HG03108 (cell line): ENCODE results near the gene TSPAN11.
"Not testable (repeated sequence)": the region's sequence is repeated elsewhere in the genome, so short reads cannot be mapped to it uniquely, and the experiment has no call there.

ENCODE experiments used
- ATAC-seq: cut with Tn5 transposase; IDR thresholded peaks from one replicate; pipeline ENCODE4 v1.9.1; 2021; ENCODE audit warnings: moderate library complexity; ENCODE audit not compliant: unreplicated experiment

The TSPAN11 gene

DNA sequence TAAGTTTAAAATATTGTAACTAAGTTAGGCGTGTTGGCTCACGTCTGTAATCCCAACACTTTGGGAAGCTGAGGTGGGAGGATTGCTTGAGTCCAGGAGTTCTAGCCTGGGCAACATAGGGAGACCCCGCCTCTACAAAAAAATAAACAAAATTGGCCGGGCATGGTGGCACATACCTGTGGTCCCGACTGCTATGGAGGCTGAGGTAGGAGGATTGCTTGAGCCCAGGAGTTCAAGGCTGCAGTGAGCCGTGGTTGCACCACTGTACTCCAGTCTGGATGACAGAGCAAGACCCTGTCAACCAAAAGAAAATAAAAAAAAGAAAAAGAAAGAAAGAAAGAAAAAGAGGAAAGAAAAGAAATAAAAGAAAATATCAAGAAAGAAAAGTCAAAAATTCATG is 72.5 kb downstream of the TSPAN11 start:
- no peak for ATAC-seq

GRCh38 chr12:30999723-31000122 is 73.2 kb downstream of the TSPAN11 start:
- ATAC-seq = no peak

- no peak for ATAC-seq
These were observed 74.2 kb downstream of the TSPAN11 start for GRCh38 chr12:31000751-31001150.

- no peak for ATAC-seq
These were observed 75.2 kb downstream of the TSPAN11 start for GRCh38 chr12:31001581-31002360.

- ATAC-seq = no peak
These were observed 75.8 kb downstream of the TSPAN11 start for GRCh38 chr12:31002361-31002725.

- no peak for ATAC-seq
These were observed 76.5 kb downstream of the TSPAN11 start for GRCh38 chr12:31002999-31003398.

- ATAC-seq = no peak
These were observed 77.5 kb downstream of the TSPAN11 start for GRCh38 chr12:31003861-31004640.

DNA sequence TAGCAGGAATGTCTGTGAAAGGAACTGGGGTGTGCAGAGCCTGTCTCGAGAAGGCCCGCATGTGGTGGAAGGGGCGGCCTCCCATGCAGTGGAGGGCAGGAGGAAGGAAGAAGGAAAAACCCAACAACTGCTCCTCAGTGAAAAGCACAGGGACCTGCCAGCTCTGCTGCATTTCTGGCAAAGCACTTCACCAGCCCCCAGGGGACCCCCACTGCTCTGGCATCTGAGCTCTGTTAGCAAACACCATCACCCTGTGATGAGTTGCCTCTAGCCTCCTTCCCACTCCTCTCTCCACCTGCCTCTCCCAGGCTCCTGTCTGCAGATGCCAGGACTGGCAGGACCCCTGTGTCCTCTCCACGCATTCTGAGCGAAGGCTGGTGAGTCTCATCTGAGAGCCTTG is 78.1 kb downstream of the TSPAN11 start:
- no peak for ATAC-seq

GRCh38 chr12:31005256-31005943 is 78.9 kb downstream of the TSPAN11 start:
- ATAC-seq = no peak

GRCh38 chr12:31005944-31006361 is 79.4 kb downstream of the TSPAN11 start:
- no peak for ATAC-seq

- ATAC-seq = no peak
These were observed 80.0 kb downstream of the TSPAN11 start for GRCh38 chr12:31006416-31007152.

DNA sequence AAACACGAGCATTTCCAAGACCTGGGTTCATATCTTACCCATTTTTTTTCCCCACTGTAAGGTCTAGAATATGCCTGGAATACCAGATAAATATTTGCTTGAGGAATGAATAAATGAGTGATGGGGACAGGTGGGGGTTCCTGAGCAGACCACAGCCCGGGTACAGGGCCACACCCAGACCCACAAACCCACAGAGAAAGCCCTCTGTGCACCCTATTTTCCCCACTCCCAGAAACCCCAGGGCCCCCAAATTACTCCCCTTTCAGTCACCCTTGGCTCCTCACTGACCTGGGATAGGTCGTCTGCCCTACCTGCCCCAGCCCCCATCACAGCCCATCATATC is 80.6 kb downstream of the TSPAN11 start:
- no peak for ATAC-seq

DNA sequence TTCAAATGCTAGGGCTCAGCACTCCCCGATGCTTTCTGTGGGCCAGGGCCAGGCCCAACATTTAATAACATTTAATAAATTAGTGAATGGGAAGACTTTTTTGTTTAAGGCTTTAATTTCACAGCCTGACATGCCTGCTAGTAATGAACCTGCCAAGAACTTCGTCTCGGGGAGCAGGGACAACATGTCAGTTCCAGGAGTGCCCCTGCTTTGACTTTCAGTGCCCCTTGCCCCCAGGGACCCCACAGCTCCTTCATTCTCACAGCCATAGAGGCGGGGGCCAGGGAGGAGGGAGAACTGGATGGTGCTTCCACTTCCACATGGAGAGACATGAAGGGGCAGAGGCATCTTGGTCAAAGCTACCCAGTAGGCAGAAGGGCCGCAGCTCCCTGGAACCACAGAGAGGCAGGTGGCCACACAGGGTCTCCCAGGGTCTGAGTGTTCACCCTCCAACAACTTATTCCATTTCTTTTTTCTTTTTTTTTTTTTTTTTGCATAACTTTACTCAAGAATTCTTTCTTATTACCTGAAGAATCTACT is 81.2 kb downstream of the TSPAN11 start:
- ATAC-seq = no peak

DNA sequence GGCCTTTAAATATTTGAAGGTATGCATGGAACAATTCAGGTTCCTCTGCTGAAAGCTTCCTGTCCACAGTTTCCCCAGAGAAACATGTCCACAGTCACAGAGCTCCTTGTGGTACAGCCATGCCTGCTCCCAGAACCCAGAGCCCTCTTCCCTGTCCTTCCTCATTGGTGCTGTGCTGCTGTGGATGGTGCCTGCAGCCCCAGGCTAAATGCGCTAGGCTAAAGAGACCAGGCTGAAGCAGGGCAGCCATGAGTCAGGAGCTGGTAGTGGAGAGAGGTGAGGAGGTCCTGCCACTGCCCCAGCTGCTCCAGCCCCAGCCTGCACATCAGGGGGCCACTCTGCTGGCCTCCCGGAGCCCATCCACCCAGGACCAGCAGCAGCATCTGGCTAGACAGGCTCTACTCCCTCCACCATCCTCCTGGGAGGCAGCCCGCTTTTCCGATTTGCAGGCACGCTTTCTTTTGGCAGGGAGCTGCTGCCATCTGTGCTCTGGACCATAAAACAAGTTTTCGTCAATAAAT is 81.8 kb downstream of the TSPAN11 start:
- ATAC-seq = no peak

DNA sequence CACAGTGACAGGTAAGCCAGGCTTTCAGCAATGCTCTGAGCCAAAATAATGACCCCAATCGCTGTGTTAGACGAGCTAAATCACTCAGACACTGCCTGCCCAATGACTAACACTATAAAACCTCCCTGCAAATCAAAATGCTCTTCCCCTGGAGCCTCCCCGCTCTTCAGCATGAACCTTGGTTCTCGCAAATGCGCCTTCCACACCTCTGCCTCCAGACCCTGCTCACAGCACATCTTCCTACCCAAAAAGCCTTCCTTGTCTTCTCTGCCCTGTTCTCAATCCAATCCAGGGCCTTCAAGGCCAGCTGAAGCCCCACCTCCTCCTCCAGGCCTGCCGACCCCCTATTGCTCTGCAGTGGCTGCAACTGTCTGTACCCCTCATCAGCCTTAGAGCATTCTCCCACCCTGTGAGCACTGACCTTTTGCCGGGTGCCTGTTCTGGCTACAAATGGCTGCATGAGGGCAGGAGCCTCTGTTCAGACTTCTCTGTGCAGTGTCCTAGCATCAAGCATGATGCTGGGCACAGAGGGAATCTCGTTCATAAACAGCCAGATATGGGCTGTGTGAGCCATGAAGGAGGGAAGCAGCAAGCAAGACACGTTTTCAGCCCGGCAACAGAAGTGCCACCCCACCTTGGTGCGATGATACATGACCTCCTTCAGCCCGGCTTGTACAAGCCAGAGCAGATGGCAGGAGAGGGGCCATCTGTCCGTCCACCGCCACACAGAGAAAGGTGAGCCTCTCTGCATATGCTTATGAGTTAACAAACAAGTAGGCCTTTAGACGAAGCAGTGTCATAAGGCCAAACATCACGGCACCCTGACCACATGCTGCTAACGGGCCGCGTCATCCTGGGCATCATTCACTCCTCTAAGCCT is 82.7 kb downstream of the TSPAN11 start:
- ATAC-seq = no peak

- no peak for ATAC-seq
These were observed 83.4 kb downstream of the TSPAN11 start for GRCh38 chr12:31009976-31010375.

- ATAC-seq = no peak
These were observed 84.8 kb downstream of the TSPAN11 start for GRCh38 chr12:31011336-31011735.

GRCh38 chr12:31011746-31012566 is 85.4 kb downstream of the TSPAN11 start:
- no peak for ATAC-seq

DNA sequence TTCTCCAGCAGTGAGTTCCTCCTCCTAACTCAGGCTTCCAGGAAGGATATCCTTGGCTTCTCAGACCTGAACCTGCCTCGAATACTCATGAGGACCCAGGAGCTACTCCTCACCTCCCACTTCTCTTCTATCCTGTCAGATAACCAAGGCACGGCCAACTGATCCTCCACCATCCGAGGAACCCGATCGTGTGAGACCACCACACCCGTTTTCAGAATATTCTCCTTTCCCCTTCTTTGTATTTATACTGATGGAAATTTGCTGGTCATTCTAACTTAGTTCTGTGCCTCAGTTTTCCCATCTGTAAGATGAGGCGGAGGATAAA is 86.0 kb downstream of the TSPAN11 start:
- ATAC-seq = not testable (repeated sequence)
